Chondrocyte (in vitro differentiated cells): ENCODE data around the gene IGSF6. TPM values are rescaled to one million over a fixed set of nuclear protein-coding genes. Genes with fewer than 3 reads are reported as not detected.
"Not testable (repeated sequence)": the region's sequence is repeated elsewhere in the genome, so short reads cannot be mapped to it uniquely, and the experiment has no call there.

Experiments
- DNase-seq: peaks from one replicate; pipeline ENCODE4 v3.0.0; 2021; ENCODE audit warnings: mixed read lengths, low spot score
- H3K27ac Mint-ChIP-seq: one replicate; pipeline ENCODE4 v1.8.0; 2021; ENCODE audit warnings: mild to moderate bottlenecking, moderate library complexity, mixed read lengths; ENCODE audit not compliant: unreplicated experiment
- H3K27me3 Mint-ChIP-seq: 2 replicates; pipeline ENCODE4 v1.8.0; 2021; ENCODE audit warnings: low read depth, mixed read lengths
- H3K36me3 Mint-ChIP-seq: 2 replicates; pipeline ENCODE4 v1.8.0; 2021; ENCODE audit warnings: low read depth, mixed read lengths
- H3K4me1 Mint-ChIP-seq: 2 replicates; pipeline ENCODE4 v1.8.0; 2021; ENCODE audit warnings: low read depth, mild to moderate bottlenecking, mixed read lengths
- H3K4me3 Mint-ChIP-seq: one replicate; pipeline ENCODE4 v1.8.0; 2021; ENCODE audit warnings: mild to moderate bottlenecking, moderate library complexity, mixed read lengths; ENCODE audit not compliant: unreplicated experiment
- H3K9me3 Mint-ChIP-seq: 2 replicates; pipeline ENCODE4 v1.8.0; 2021; ENCODE audit warnings: low read depth, mixed read lengths
- CTCF ChIP-seq: fragments of 200-600 bp; sonication (generic); IDR thresholded peaks from 2 replicates; pipeline ENCODE4 v1.5.0; 2021; ENCODE audit warnings: antibody characterized with exemption, mild to moderate bottlenecking, moderate library complexity
- long read RNA-seq: library from polyadenylated mRNA; stranded (forward); transcript quantifications from one replicate; pipeline ENCODE4 v2.0.0, GENCODE V29; 2021
- total RNA-seq: library from RNA; stranded (reverse); gene quantifications from 3 replicates; pipeline ENCODE4 v1.2.1, GENCODE V29; 2021

The IGSF6 gene
- not detected in 3 replicates for total RNA-seq
- long read RNA-seq, result 0 reads

GRCh38 chr16:21652453-21652852 is at the start of gene IGSF6:
Gene IGSF6, minus strand, starts transcription at chr16:21652608. Its CDS starts 10 bp downstream, at chr16:21652598.
- Mint-ChIP-seq H3K27ac (no peak within 1 kb of the TSS), H3K27me3 (no peaks in the 10 kb centered on the region), H3K9me3 (no peaks in the 10 kb centered on the region), H3K36me3 (peaks cover 4% of the 10 kb centered on the region), H3K4me3 (no peak within 1 kb of the TSS), H3K4me1 (peaks cover 10% of the 10 kb centered on the region)
- DNase-seq, result no peak
- no peak for TF ChIP-seq CTCF

- Mint-ChIP-seq H3K36me3 (no peaks in the 10 kb centered on the region), H3K27me3 (peaks cover 3% of the 10 kb centered on the region), H3K27ac (no peak overlapping the region), H3K9me3 (peaks cover 2% of the 10 kb centered on the region), H3K4me1 (no peaks in the 10 kb centered on the region), H3K4me3 (no peak overlapping the region)
- no peak for TF ChIP-seq CTCF
- no peak for DNase-seq
These were observed 48.9 kb upstream of the IGSF6 start for GRCh38 chr16:21701271-21701670.

- H3K36me3 Mint-ChIP-seq, result no peaks in the 10 kb centered on the region
- H3K4me1 Mint-ChIP-seq, result no peaks in the 10 kb centered on the region
- no peak overlapping the region for H3K4me3 Mint-ChIP-seq
- peaks cover 5% of the 10 kb centered on the region for H3K27me3 Mint-ChIP-seq
- DNase-seq, result no peak
- no peak overlapping the region for H3K27ac Mint-ChIP-seq
- H3K9me3 Mint-ChIP-seq, result peaks cover 2% of the 10 kb centered on the region
- TF ChIP-seq CTCF, result no peak
These were observed 46.0 kb upstream of the IGSF6 start for GRCh38 chr16:21698169-21699032.

GRCh38 chr16:21697032-21697431 is 44.6 kb upstream of the IGSF6 start:
- no peak for TF ChIP-seq CTCF
- no peaks in the 10 kb centered on the region for H3K4me1 Mint-ChIP-seq
- H3K36me3 Mint-ChIP-seq, result no peaks in the 10 kb centered on the region
- H3K27ac Mint-ChIP-seq, result no peak overlapping the region
- no peaks in the 10 kb centered on the region for H3K9me3 Mint-ChIP-seq
- no peak overlapping the region for H3K4me3 Mint-ChIP-seq
- peaks cover 5% of the 10 kb centered on the region for H3K27me3 Mint-ChIP-seq
- DNase-seq, result no peak

- H3K36me3 Mint-ChIP-seq, result no peaks in the 10 kb centered on the region
- H3K4me1 Mint-ChIP-seq, result no peaks in the 10 kb centered on the region
- peaks cover 4% of the 10 kb centered on the region for H3K9me3 Mint-ChIP-seq
- no peak overlapping the region for H3K27ac Mint-ChIP-seq
- peaks cover 5% of the 10 kb centered on the region for H3K27me3 Mint-ChIP-seq
- no peak for TF ChIP-seq CTCF
- DNase-seq, result no peak
- no peak overlapping the region for H3K4me3 Mint-ChIP-seq
These were observed 42.2 kb upstream of the IGSF6 start for GRCh38 chr16:21694609-21695008.

GRCh38 chr16:21690967-21691366 is 38.6 kb upstream of the IGSF6 start:
- H3K4me1 Mint-ChIP-seq, H3K36me3 Mint-ChIP-seq, H3K4me3 Mint-ChIP-seq, DNase-seq, H3K9me3 Mint-ChIP-seq, H3K27ac Mint-ChIP-seq: not testable (repeated sequence)
- H3K27me3 Mint-ChIP-seq, result peaks cover 14% of the 10 kb centered on the region
